SJSA1 (cell line): ENCODE measurements around the gene SRD5A3. TPM values are rescaled to one million over a fixed set of nuclear protein-coding genes. Genes with fewer than 3 reads are reported as not detected.
"Not testable (repeated sequence)": the region's sequence is repeated elsewhere in the genome, so short reads cannot be mapped to it uniquely, and the experiment has no call there.

Experiments
- DNase-seq, 2 experiments: peaks; one replicate each; pipeline ENCODE4 v3.0.0-alpha.2; 2015 to 2020; ENCODE audit warnings: low spot score in 2 of 2, low read depth in 1 of 2
- H3K27ac ChIP-seq: fragments of 250-450 bp; sonication (Bioruptor Pico); 2 replicates; pipeline ENCODE4 v1.5.1; 2020; ENCODE audit warnings: mild to moderate bottlenecking, moderate library complexity
- H3K27me3 ChIP-seq: fragments of 250-450 bp; sonication (Bioruptor Pico); replicated peaks from 2 replicates; pipeline ENCODE4 v1.5.1; 2020; ENCODE audit warnings: mild to moderate bottlenecking, moderate library complexity
- H3K36me3 ChIP-seq: fragments of 250-450 bp; sonication (Bioruptor Pico); 2 replicates; pipeline ENCODE4 v1.5.1; 2020; ENCODE audit warnings: mild to moderate bottlenecking
- H3K4me1 ChIP-seq: fragments of 250-450 bp; sonication (Bioruptor Pico); replicated peaks from 2 replicates; pipeline ENCODE4 v1.6.1; 2021; ENCODE audit warnings: mild to moderate bottlenecking
- H3K4me3 ChIP-seq: fragments of 250-450 bp; sonication (Bioruptor Pico); 2 replicates; pipeline ENCODE4 v1.5.1; 2020; ENCODE audit warnings: mild to moderate bottlenecking
- H3K9me3 ChIP-seq: fragments of 250-450 bp; sonication (Bioruptor Pico); replicated peaks from 2 replicates; pipeline ENCODE4 v1.5.1; 2020; ENCODE audit warnings: mild to moderate bottlenecking
- total RNA-seq: library from RNA; depleted of rRNA; stranded (reverse); fragments of >200 nt; shearing (Covaris generic); gene quantifications from 2 replicates; pipeline ENCODE4 v1.2.3, GENCODE V29; 2014

Gene SRD5A3
- total RNA-seq, 1 experiment from 2014 or later = 13.6 TPM

GRCh38 chr4:55353228-55353747 lies 7.2 kb downstream of the SRD5A3 start:
- H3K36me3 ChIP-seq, H3K27me3 ChIP-seq, H3K27ac ChIP-seq, DNase-seq, H3K9me3 ChIP-seq, H3K4me3 ChIP-seq: not testable (repeated sequence)
- peaks cover 15% of the 10 kb centered on the region for H3K4me1 ChIP-seq

GRCh38 chr4:55354648-55355047 lies 8.6 kb downstream of the SRD5A3 start:
- no peaks in the 10 kb centered on the region for H3K36me3 ChIP-seq
- H3K27ac ChIP-seq = no peak overlapping the region
- H3K9me3 ChIP-seq = no peaks in the 10 kb centered on the region
- DNase-seq = no peak
- peaks cover 24% of the 10 kb centered on the region for H3K4me1 ChIP-seq
- no peak overlapping the region for H3K4me3 ChIP-seq
- no peaks in the 10 kb centered on the region for H3K27me3 ChIP-seq

GRCh38 chr4:55355555-55355954 lies 9.5 kb downstream of the SRD5A3 start:
- H3K27ac ChIP-seq = no peak overlapping the region
- peaks cover 25% of the 10 kb centered on the region for H3K4me1 ChIP-seq
- no peak for DNase-seq
- no peaks in the 10 kb centered on the region for H3K27me3 ChIP-seq
- H3K9me3 ChIP-seq = no peaks in the 10 kb centered on the region
- no peak overlapping the region for H3K4me3 ChIP-seq
- no peaks in the 10 kb centered on the region for H3K36me3 ChIP-seq

GRCh38 chr4:55356991-55357461 lies 11.0 kb downstream of the SRD5A3 start:
- no peak for DNase-seq
- H3K27ac ChIP-seq = no peak overlapping the region
- H3K4me3 ChIP-seq = no peak overlapping the region
- H3K27me3 ChIP-seq = no peaks in the 10 kb centered on the region
- no peaks in the 10 kb centered on the region for H3K36me3 ChIP-seq
- H3K9me3 ChIP-seq = no peaks in the 10 kb centered on the region
- peaks cover 36% of the 10 kb centered on the region for H3K4me1 ChIP-seq

GRCh38 chr4:55358246-55358645 lies 12.2 kb downstream of the SRD5A3 start:
- H3K4me3 ChIP-seq = no peak overlapping the region
- peaks cover 40% of the 10 kb centered on the region for H3K4me1 ChIP-seq
- H3K27me3 ChIP-seq = no peaks in the 10 kb centered on the region
- no peak overlapping the region for H3K27ac ChIP-seq
- DNase-seq = no peak
- no peaks in the 10 kb centered on the region for H3K36me3 ChIP-seq
- H3K9me3 ChIP-seq = no peaks in the 10 kb centered on the region

GRCh38 chr4:55358668-55359067 lies 12.6 kb downstream of the SRD5A3 start:
- DNase-seq = peak in 1 of 2 experiments; percentile 25
- no peak overlapping the region for H3K27ac ChIP-seq
- no peak overlapping the region for H3K4me3 ChIP-seq
- H3K9me3 ChIP-seq = no peaks in the 10 kb centered on the region
- H3K4me1 ChIP-seq = peaks cover 40% of the 10 kb centered on the region
- H3K27me3 ChIP-seq = no peaks in the 10 kb centered on the region
- no peaks in the 10 kb centered on the region for H3K36me3 ChIP-seq

- no peak overlapping the region for H3K4me3 ChIP-seq
- DNase-seq = no peak
- no peaks in the 10 kb centered on the region for H3K36me3 ChIP-seq
- H3K27me3 ChIP-seq = no peaks in the 10 kb centered on the region
- no peak overlapping the region for H3K27ac ChIP-seq
- H3K9me3 ChIP-seq = no peaks in the 10 kb centered on the region
- H3K4me1 ChIP-seq = peaks cover 40% of the 10 kb centered on the region
Observed at GRCh38 chr4:55359397-55359916, 13.4 kb downstream of the SRD5A3 start.

- DNase-seq, H3K4me3 ChIP-seq, H3K27me3 ChIP-seq, H3K27ac ChIP-seq, H3K36me3 ChIP-seq, H3K9me3 ChIP-seq: not testable (repeated sequence)
- peaks cover 36% of the 10 kb centered on the region for H3K4me1 ChIP-seq
Observed at GRCh38 chr4:55362938-55363337, 16.9 kb downstream of the SRD5A3 start.

- peaks cover 28% of the 10 kb centered on the region for H3K4me1 ChIP-seq
- no peaks in the 10 kb centered on the region for H3K9me3 ChIP-seq
- DNase-seq = no peak
- no peaks in the 10 kb centered on the region for H3K27me3 ChIP-seq
- H3K27ac ChIP-seq = no peak overlapping the region
- H3K4me3 ChIP-seq = no peak overlapping the region
- H3K36me3 ChIP-seq = no peaks in the 10 kb centered on the region; the same call in 1 of the 2 replicates
Observed at GRCh38 chr4:55363691-55364351, 17.8 kb downstream of the SRD5A3 start.

GRCh38 chr4:55364691-55365344 lies 18.8 kb downstream of the SRD5A3 start:
- Histone ChIP-seq H3K4me3 (no peak overlapping the region), H3K4me1 (peaks cover 19% of the 10 kb centered on the region), H3K27me3 (no peaks in the 10 kb centered on the region), H3K9me3 (no peaks in the 10 kb centered on the region), H3K27ac (no peak overlapping the region), H3K36me3 (no peaks in the 10 kb centered on the region; the same call in 1 of the 2 replicates)
- DNase-seq = no peak

- no peak for DNase-seq
- H3K27me3 ChIP-seq = no peaks in the 10 kb centered on the region
- H3K27ac ChIP-seq = no peak overlapping the region
- H3K36me3 ChIP-seq = no peaks in the 10 kb centered on the region; the same call in 1 of the 2 replicates
- H3K9me3 ChIP-seq = no peaks in the 10 kb centered on the region
- no peak overlapping the region for H3K4me3 ChIP-seq
- H3K4me1 ChIP-seq = peaks cover 19% of the 10 kb centered on the region
Observed at GRCh38 chr4:55365345-55365728, 19.3 kb downstream of the SRD5A3 start.

GRCh38 chr4:55366621-55367020 lies 20.6 kb downstream of the SRD5A3 start:
- H3K4me3 ChIP-seq = no peak overlapping the region
- H3K9me3 ChIP-seq = no peaks in the 10 kb centered on the region
- peaks cover 12% of the 10 kb centered on the region for H3K4me1 ChIP-seq
- no peak overlapping the region for H3K27ac ChIP-seq
- H3K27me3 ChIP-seq = no peaks in the 10 kb centered on the region
- DNase-seq = no peak
- H3K36me3 ChIP-seq = no peaks in the 10 kb centered on the region; the same call in 1 of the 2 replicates

- Histone ChIP-seq H3K27ac (no peak overlapping the region), H3K27me3 (no peaks in the 10 kb centered on the region), H3K4me3 (no peak overlapping the region), H3K36me3 (no peaks in the 10 kb centered on the region; the same call in 1 of the 2 replicates), H3K4me1 (peaks cover 6% of the 10 kb centered on the region; the same call in 1 of the 2 replicates), H3K9me3 (no peaks in the 10 kb centered on the region)
- no peak for DNase-seq
Observed at GRCh38 chr4:55367084-55367722, 21.2 kb downstream of the SRD5A3 start.

- Histone ChIP-seq H3K36me3 (no peaks in the 10 kb centered on the region; the same call in 1 of the 2 replicates), H3K4me1 (no peaks in the 10 kb centered on the region), H3K27ac (no peak overlapping the region), H3K9me3 (no peaks in the 10 kb centered on the region), H3K4me3 (no peak overlapping the region), H3K27me3 (no peaks in the 10 kb centered on the region)
- DNase-seq = no peak
Observed at GRCh38 chr4:55369968-55370367, 23.9 kb downstream of the SRD5A3 start.
